ENCODE measurements around the gene PARD3B. TPM values are rescaled to one million over a fixed set of nuclear protein-coding genes. Genes with fewer than 3 reads are reported as not detected.
A peak's percentile ranks its signal among the peaks of the same experiment; 100 is the strongest.
"Not testable (repeated sequence)": the region's sequence is repeated elsewhere in the genome, so short reads cannot be mapped to it uniquely, and the experiment has no call there.

PARD3B gene
- total RNA-seq, 1 experiment from 2014 or later: 0.37 TPM

- DNase-seq (ENCODE audit: low read depth, low spot score): no peak
- in situ Hi-C loops (cut with HindIII; ENCODE audit: low pct_unique_long_range_greater_than_20kb, low sequenced_read_pairs): no loop called here
Measured at GRCh38 chr2:205484215-205484614, 938.9 kb downstream of the PARD3B start.

- in situ Hi-C loops (cut with HindIII; ENCODE audit: low pct_unique_long_range_greater_than_20kb, low sequenced_read_pairs): no loop called here
- DNase-seq (ENCODE audit: low read depth, low spot score): no peak
Measured at GRCh38 chr2:205484764-205485163, 939.5 kb downstream of the PARD3B start.

GRCh38 chr2:205493528-205493927 is 948.3 kb downstream of the PARD3B start:
- in situ Hi-C loops (cut with HindIII; ENCODE audit: low pct_unique_long_range_greater_than_20kb, low sequenced_read_pairs): not testable (repeated sequence)

DNA sequence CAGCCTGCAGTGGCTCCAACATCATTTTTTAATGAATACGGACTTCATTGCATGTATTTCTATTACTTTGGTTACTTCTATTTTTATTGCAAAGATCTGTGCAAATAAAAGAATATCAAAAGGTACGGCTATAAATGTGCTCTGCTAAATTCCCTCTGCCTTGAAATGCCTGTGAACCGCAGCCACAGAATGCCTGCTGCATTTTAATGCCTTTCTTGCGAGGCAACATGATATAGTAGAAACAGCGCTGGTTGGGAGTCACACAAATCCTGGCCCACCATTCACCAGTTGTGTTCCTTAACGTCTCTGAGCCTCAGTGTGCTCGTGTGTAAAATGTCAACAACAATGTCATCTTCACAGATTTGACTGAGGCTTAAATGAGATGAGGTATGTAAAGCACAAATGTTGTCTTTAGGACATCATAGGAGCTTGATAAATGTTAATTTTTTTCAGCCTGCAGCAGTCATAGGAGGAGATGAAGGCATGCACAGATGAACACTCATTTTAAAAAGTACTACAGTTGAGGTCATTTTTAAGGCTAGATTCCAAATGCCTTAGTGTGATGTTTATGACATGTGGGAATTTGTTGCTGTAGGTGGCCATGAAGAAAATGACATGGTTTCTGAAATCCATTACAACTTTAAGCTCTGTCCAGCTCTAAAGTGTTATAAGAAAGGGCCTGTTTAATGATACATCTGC is 949.4 kb downstream of the PARD3B start:
- no peak for DNase-seq (ENCODE audit: low read depth, low spot score)
- in situ Hi-C loops (cut with HindIII; ENCODE audit: low pct_unique_long_range_greater_than_20kb, low sequenced_read_pairs): no loop called here

More at GRCh38 chr2:205493528-205493927, 948.3 kb downstream of the PARD3B start:
- not testable (repeated sequence) for DNase-seq (ENCODE audit: low read depth, low spot score)

DNA sequence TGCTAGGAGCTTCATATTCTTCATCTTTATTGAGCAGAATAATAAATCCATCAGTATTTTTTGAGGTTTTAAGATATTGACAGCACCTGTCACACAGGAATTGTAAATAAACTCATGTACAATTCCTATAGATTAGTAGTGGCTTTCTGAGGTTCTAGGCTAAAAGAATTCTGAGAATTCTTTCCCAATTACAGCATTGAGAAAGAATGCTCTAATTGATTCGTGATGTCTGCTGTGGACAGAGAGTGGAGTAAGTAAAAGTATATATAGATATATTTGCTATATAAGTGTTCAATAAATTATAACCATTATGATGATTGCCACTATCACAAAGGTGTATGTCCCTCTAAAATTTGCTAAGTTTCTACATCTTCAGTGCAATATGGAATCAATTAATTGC is 950.5 kb downstream of the PARD3B start:
- no peak for DNase-seq (ENCODE audit: low read depth, low spot score)
- in situ Hi-C loops (cut with HindIII; ENCODE audit: low pct_unique_long_range_greater_than_20kb, low sequenced_read_pairs): no loop called here

DNA sequence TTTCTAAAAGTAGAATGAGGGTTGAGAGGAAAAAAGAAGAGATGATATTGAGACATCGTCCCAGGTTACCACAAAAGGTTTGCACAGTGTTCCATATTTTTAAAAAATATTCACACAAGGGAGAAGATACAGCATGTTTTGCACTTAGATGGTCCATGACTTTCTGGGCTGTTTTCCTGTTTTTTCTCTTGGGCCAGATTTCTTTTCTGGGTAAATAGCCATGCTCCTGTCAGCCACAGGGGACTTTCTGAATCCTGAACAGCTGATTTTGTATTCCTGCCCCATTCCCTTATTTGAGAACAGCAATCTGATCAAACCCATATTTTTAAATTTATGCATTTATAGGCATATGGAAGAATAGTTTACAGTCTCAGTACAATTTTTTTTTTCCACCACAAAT is 951.1 kb downstream of the PARD3B start:
- in situ Hi-C loops (cut with HindIII; ENCODE audit: low pct_unique_long_range_greater_than_20kb, low sequenced_read_pairs): no loop called here
- no peak for DNase-seq (ENCODE audit: low read depth, low spot score)

- no peak for DNase-seq (ENCODE audit: low read depth, low spot score)
- in situ Hi-C loops (cut with HindIII; ENCODE audit: low pct_unique_long_range_greater_than_20kb, low sequenced_read_pairs): no loop called here
Measured at GRCh38 chr2:205496772-205497171, 951.5 kb downstream of the PARD3B start.

DNA sequence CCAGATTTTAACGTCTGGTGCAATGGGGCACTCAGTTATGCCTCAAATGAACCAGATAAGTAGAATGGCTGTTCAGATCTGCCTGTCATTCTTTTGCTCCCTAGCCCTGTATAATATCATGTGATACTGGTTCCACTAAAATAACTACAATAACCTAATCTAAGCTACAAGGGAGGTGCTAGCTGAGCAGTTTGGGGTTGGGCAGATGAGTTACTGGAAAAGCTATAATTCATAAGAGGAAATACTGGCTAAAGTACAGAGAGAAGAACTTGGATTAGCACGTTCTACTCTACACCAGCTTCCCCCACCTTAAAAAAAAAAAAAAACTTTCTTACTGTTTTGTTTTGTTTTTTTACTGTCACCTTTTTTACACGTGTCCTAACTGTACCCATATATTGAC is 953.7 kb downstream of the PARD3B start:
- in situ Hi-C loops (cut with HindIII; ENCODE audit: low pct_unique_long_range_greater_than_20kb, low sequenced_read_pairs): no loop called here
- DNase-seq (ENCODE audit: low read depth, low spot score): no peak

GRCh38 chr2:205500065-205500464 is 954.8 kb downstream of the PARD3B start:
- in situ Hi-C loops (cut with HindIII; ENCODE audit: low pct_unique_long_range_greater_than_20kb, low sequenced_read_pairs): no loop called here
- no peak for DNase-seq (ENCODE audit: low read depth, low spot score)

- DNase-seq (ENCODE audit: low read depth, low spot score): no peak
- in situ Hi-C loops (cut with HindIII; ENCODE audit: low pct_unique_long_range_greater_than_20kb, low sequenced_read_pairs): no loop called here
Measured at GRCh38 chr2:205500951-205501350, 955.7 kb downstream of the PARD3B start.

- no peak for DNase-seq (ENCODE audit: low read depth, low spot score)
- in situ Hi-C loops (cut with HindIII; ENCODE audit: low pct_unique_long_range_greater_than_20kb, low sequenced_read_pairs): no loop called here
Measured at GRCh38 chr2:205501826-205502225, 956.6 kb downstream of the PARD3B start.

- in situ Hi-C loops (cut with HindIII; ENCODE audit: low pct_unique_long_range_greater_than_20kb, low sequenced_read_pairs): no loop called here
- DNase-seq (ENCODE audit: low read depth, low spot score): no peak
Measured at GRCh38 chr2:205505371-205505770, 960.1 kb downstream of the PARD3B start.

- in situ Hi-C loops (cut with HindIII; ENCODE audit: low pct_unique_long_range_greater_than_20kb, low sequenced_read_pairs): no loop called here
- DNase-seq (ENCODE audit: low read depth, low spot score): no peak
Measured at GRCh38 chr2:205509655-205510054, 964.4 kb downstream of the PARD3B start.

DNA sequence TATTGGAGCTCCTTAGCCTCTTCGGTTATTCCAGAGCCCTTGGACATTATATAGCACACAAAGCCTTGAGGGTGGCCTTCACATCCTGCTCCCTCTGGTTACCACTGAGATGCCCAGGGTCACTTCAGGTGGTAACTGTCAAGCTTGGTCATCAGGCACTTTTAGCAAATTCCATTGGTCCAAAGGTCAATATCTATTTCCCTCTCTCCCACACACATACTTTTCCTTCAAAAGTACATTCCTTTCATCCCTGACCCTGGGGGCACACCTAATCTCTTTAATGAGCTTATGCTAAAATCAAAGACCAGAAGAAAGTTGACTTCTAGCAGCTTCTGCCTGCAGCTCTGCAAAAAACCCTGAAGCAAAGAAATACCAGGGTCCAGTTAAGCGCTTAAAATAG is 965.1 kb downstream of the PARD3B start:
- in situ Hi-C loops (cut with HindIII; ENCODE audit: low pct_unique_long_range_greater_than_20kb, low sequenced_read_pairs): no loop called here
- DNase-seq (ENCODE audit: low read depth, low spot score): no peak

GRCh38 chr2:205511221-205511620 is 965.9 kb downstream of the PARD3B start:
- in situ Hi-C loops (cut with HindIII; ENCODE audit: low pct_unique_long_range_greater_than_20kb, low sequenced_read_pairs): no loop called here
- DNase-seq (ENCODE audit: low read depth, low spot score): no peak

GRCh38 chr2:205511641-205512040 is 966.4 kb downstream of the PARD3B start:
- DNase-seq (ENCODE audit: low read depth, low spot score): peak; percentile 17
- in situ Hi-C loops (cut with HindIII; ENCODE audit: low pct_unique_long_range_greater_than_20kb, low sequenced_read_pairs): no loop called here

GRCh38 chr2:205520311-205520710 is 975.0 kb downstream of the PARD3B start:
- DNase-seq (ENCODE audit: low read depth, low spot score): no peak
- in situ Hi-C loops (cut with HindIII; ENCODE audit: low pct_unique_long_range_greater_than_20kb, low sequenced_read_pairs): no loop called here

DNA sequence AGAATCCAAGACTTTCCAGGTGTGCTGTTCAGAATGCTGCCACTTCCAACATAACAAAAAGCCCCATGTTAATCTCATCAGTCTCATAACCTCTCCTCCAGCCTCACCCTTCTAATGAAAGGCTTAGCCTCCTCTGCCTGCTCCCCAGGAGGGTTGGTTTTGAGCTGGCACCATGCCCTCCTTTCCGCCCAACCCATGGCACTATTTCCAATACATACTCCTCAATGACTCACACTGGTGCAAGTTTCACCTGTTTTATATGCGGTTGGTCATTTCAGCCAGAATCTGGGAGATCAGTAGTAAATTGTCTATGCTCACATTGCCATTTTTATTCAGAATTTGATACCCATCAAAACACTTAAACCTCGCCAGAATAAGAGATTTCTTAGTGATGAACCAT is 979.4 kb downstream of the PARD3B start:
- no peak for DNase-seq (ENCODE audit: low read depth, low spot score)
- in situ Hi-C loops (cut with HindIII; ENCODE audit: low pct_unique_long_range_greater_than_20kb, low sequenced_read_pairs): no loop called here

DNA sequence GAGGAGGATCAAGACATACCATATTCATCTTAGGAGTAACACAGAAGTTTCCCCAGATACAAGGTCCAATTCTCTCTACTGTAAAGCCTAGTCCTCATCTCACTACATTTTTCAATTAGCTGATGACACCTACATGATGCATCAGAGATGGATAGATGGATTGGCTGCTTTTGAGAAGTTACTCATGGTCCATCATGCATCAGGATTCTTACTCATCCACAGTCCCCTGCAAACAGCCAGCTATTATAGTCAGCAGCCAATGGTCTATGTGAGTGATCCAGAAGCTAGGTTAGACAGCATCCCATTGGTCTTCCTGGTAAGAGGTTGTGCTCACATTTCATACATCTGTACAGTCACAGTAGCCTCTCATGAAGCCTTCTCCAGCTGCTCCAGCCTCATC is 982.5 kb downstream of the PARD3B start:
- in situ Hi-C loops (cut with HindIII; ENCODE audit: low pct_unique_long_range_greater_than_20kb, low sequenced_read_pairs): no loop called here
- no peak for DNase-seq (ENCODE audit: low read depth, low spot score)

DNA sequence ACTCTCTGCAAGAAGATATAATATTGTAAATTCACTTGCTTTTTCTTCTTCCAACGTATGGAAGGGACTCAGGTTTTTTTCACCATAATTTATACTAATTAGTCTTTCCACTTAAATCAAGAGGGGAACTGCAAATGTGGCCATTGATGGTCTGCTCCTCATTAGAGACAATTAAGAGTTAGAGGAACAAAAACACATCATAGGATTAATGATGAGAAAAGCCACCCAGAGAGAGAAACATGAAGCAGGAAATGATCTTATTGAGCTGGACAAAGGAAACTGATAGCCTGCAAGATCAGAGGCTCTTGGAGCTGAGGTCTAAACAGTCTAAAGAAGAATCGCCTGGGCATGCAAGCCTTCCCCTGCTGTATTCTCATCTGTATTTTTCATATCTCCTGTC is 985.8 kb downstream of the PARD3B start:
- in situ Hi-C loops (cut with HindIII; ENCODE audit: low pct_unique_long_range_greater_than_20kb, low sequenced_read_pairs): no loop called here
- DNase-seq (ENCODE audit: low read depth, low spot score): no peak
